KG1 (cell line): Measurements from ENCODE around the gene SLC35A3.

Experiments used
- DNase-seq: peaks from one replicate; lab custom pipeline; 2025; lab: John Stamatoyannopoulos, UW

SLC35A3 gene

DNA sequence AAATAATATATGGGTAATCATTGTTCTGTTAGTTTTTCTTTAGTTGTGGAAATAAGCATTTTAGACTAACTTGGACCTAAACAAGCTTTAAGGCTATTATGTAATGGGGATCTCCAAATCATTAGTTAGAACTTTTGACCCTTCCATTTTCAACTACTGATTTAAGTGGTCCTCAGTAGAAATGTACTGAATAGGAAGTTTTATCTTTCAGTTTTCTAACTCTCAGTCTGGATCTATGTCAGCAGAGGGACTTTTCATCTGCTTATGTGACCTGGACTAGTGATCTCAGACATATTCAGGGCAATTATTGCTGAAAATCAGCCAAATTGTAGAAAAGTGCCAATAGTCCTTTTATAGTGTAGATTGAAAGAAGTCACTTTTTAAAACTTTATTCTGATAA, 106.9 kb downstream of the SLC35A3 start:
- DNase-seq: no peak

DNA sequence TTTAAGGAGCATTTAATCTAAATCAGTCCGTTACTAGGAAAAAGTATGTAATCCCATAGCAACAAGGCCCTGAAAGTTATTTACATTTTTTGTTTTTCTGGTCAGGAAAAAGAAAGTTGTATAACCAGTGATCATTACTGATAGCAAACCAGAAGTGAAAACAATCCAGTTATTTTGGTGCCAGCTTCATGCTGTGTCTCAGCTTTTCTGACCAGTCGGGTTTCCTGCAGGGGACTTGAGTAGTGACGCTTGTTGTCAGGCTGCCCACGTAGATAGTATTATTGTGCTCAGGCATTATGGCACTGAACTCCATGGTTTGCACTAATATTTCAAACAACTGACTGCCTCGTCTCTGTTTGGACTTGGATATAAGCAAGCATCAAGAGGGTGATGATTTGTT, 107.7 kb downstream of the SLC35A3 start:
- DNase-seq: no peak

DNA sequence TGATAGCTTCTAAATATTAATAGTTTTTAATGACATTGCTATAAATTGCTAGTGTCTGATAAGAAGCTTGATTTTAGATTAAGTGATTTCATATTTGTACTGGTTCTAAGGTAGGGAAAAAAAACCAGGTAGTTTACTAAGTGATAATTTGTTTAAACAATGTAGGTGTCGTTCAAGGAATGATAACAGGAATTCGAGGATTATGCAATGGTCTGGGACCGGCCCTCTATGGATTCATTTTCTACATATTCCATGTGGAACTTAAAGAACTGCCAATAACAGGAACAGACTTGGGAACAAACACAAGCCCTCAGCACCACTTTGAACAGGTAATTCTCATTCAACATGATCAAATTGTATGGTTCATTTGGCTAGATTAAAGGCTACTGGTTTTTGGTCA, 110.5 kb downstream of the SLC35A3 start:
- no peak for DNase-seq
